Peyer's patch (tissue), 4 donors: ENCODE data around the gene SYNE2. TPM values are rescaled to one million over a fixed set of nuclear protein-coding genes. Genes with fewer than 3 reads are reported as not detected.

Source experiments
- DNase-seq, 3 donors: peaks; one replicate each; pipeline ENCODE4 v3.0.0-alpha.2; 2017 to 2019
- H3K27ac ChIP-seq, 4 donors: fragments of 200-600 bp; sonication (generic); one replicate each; pipeline ENCODE4 v1.5.1; 2016 to 2019
- H3K27me3 ChIP-seq, 2 donors: fragments of 200-600 bp; sonication (generic); one replicate each; pipeline ENCODE4 v1.5.1; 2019
- H3K36me3 ChIP-seq, 3 donors: fragments of 200-600 bp; sonication (generic); one replicate each; pipeline ENCODE4 v1.5.1; 2016 to 2019
- H3K4me1 ChIP-seq, 4 donors: fragments of 200-600 bp; sonication (generic); one replicate each; pipeline ENCODE4 v1.5.1; 2016 to 2019
- H3K4me3 ChIP-seq, 4 donors: fragments of 200-600 bp; sonication (generic); 1 replicate in 3 of 4; 2 replicates in 1 of 4; pipeline ENCODE4 v1.5.1; 2016 to 2019; ENCODE audit warnings: mild to moderate bottlenecking in 1 of 4
- H3K9me3 ChIP-seq, 4 donors: fragments of 200-600 bp; sonication (generic); one replicate each; pipeline ENCODE4 v1.5.1; 2016 to 2019; ENCODE audit warnings: mild to moderate bottlenecking in 1 of 4
- CTCF ChIP-seq, 6 experiments: fragments of 450-650 bp in 4 of 6; fragments of 200-600 bp in 2 of 6; sonication (generic) in 1 of 6; IDR thresholded peaks; one replicate each; pipeline ENCODE4 v1.5.1; 2017 to 2019; ENCODE audit warnings: antibody characterized with exemption in 6 of 6, mild to moderate bottlenecking in 3 of 6, moderate library complexity in 1 of 6
- POLR2A ChIP-seq, 2 donors: fragments of 450-650 bp; IDR thresholded peaks; one replicate each; pipeline ENCODE4 v1.5.1; 2017; ENCODE audit warnings: antibody characterized with exemption in 2 of 2, mild to moderate bottlenecking in 2 of 2, moderate library complexity in 2 of 2
- total RNA-seq, 4 donors: library from RNA; depleted of rRNA; stranded (reverse); fragments of >200 nt; gene quantifications; one replicate each; pipeline ENCODE4 v1.1.0, GENCODE V29; 2016

The SYNE2 gene
- total RNA-seq, 4 donors from 2014 or later, result 106 to 243 (median 153) TPM

- Histone ChIP-seq H3K36me3 (peaks cover 0 to 8% (median 0%) of the 10 kb centered on the region in 3 donors), H3K4me3 (no peak overlapping the region), H3K27me3 (no peaks in the 10 kb centered on the region), H3K4me1 (peaks cover 0 to 6% (median 0%) of the 10 kb centered on the region in 4 donors), H3K27ac (no peak overlapping the region), H3K9me3 (no peaks in the 10 kb centered on the region)
- no peak for DNase-seq
- TF ChIP-seq POLR2A (IDR thresholded peaks at IDR 0.05) (no peak), CTCF (IDR thresholded peaks at IDR 0.05) (no peak)
These were observed 347.4 kb downstream of the SYNE2 start for GRCh38 chr14:64200170-64200569.

GRCh38 chr14:64201296-64201695, 348.5 kb downstream of the SYNE2 start:
- peaks cover 0 to 8% (median 0%) of the 10 kb centered on the region in 3 donors for H3K36me3 ChIP-seq
- TF ChIP-seq CTCF (IDR thresholded peaks at IDR 0.05) (no peak), POLR2A (IDR thresholded peaks at IDR 0.05) (no peak)
- no peak overlapping the region for H3K27ac ChIP-seq
- H3K4me1 ChIP-seq, result no peaks in the 10 kb centered on the region
- H3K27me3 ChIP-seq, result no peaks in the 10 kb centered on the region
- no peak for DNase-seq
- no peaks in the 10 kb centered on the region for H3K9me3 ChIP-seq
- H3K4me3 ChIP-seq, result no peak overlapping the region

- Histone ChIP-seq H3K36me3 (peaks cover 0 to 8% (median 0%) of the 10 kb centered on the region in 3 donors), H3K27me3 (no peaks in the 10 kb centered on the region), H3K4me1 (no peaks in the 10 kb centered on the region), H3K27ac (no peak overlapping the region), H3K9me3 (no peaks in the 10 kb centered on the region), H3K4me3 (no peak overlapping the region)
- no peak for DNase-seq
- TF ChIP-seq CTCF (IDR thresholded peaks at IDR 0.05) (no peak), POLR2A (IDR thresholded peaks at IDR 0.05) (no peak)
These were observed 349.2 kb downstream of the SYNE2 start for GRCh38 chr14:64201921-64202545.

- no peaks in the 10 kb centered on the region for H3K4me1 ChIP-seq
- no peaks in the 10 kb centered on the region for H3K9me3 ChIP-seq
- H3K36me3 ChIP-seq, result peaks cover 0 to 8% (median 0%) of the 10 kb centered on the region in 3 donors
- no peak overlapping the region for H3K27ac ChIP-seq
- TF ChIP-seq POLR2A (IDR thresholded peaks at IDR 0.05) (no peak), CTCF (IDR thresholded peaks at IDR 0.05) (no peak)
- no peak overlapping the region for H3K4me3 ChIP-seq
- no peak for DNase-seq
- no peaks in the 10 kb centered on the region for H3K27me3 ChIP-seq
These were observed 349.9 kb downstream of the SYNE2 start for GRCh38 chr14:64202716-64203115.

- no peaks in the 10 kb centered on the region for H3K27me3 ChIP-seq
- TF ChIP-seq CTCF (IDR thresholded peaks at IDR 0.05) (no peak), POLR2A (IDR thresholded peaks at IDR 0.05) (no peak)
- DNase-seq, result no peak
- H3K4me3 ChIP-seq, result no peak overlapping the region
- H3K27ac ChIP-seq, result no peak overlapping the region
- H3K36me3 ChIP-seq, result peaks cover 0 to 11% (median 0%) of the 10 kb centered on the region in 3 donors
- no peaks in the 10 kb centered on the region for H3K4me1 ChIP-seq
- H3K9me3 ChIP-seq, result no peaks in the 10 kb centered on the region
These were observed 350.7 kb downstream of the SYNE2 start for GRCh38 chr14:64203366-64204006.
